NT2/D1 (cell line): Measurements from ENCODE around the gene NAA15.

Experiments
- SUZ12 ChIP-seq: IDR thresholded peaks from 2 replicates; pipeline ENCODE4 v1.6.1; 2011; ENCODE audit not compliant: insufficient read length, insufficient read depth; ENCODE audit errors: extremely low read depth
- YY1 ChIP-seq: IDR thresholded peaks from 2 replicates; pipeline ENCODE4 v1.6.1; 2011; ENCODE audit not compliant: insufficient read length, insufficient read depth
- ZNF274 ChIP-seq: IDR thresholded peaks from 2 replicates; pipeline ENCODE4 v1.6.1; 2011; ENCODE audit warnings: mild to moderate bottlenecking, low read depth, low read length

GRCh38 chr4:139419388-139419914 lies 118.1 kb downstream of the NAA15 start:
- no peak for TF ChIP-seq ZNF274
- TF ChIP-seq YY1, result no peak
- no peak for TF ChIP-seq SUZ12
